Measurements from ENCODE around the gene MAST1. TPM values are rescaled to one million over a fixed set of nuclear protein-coding genes. Genes with fewer than 3 reads are reported as not detected.
A peak's percentile ranks its signal among the peaks of the same experiment; 100 is the strongest.

The MAST1 gene
- total RNA-seq, 1 experiment from 2014 or later, result 0.91 TPM

DNA sequence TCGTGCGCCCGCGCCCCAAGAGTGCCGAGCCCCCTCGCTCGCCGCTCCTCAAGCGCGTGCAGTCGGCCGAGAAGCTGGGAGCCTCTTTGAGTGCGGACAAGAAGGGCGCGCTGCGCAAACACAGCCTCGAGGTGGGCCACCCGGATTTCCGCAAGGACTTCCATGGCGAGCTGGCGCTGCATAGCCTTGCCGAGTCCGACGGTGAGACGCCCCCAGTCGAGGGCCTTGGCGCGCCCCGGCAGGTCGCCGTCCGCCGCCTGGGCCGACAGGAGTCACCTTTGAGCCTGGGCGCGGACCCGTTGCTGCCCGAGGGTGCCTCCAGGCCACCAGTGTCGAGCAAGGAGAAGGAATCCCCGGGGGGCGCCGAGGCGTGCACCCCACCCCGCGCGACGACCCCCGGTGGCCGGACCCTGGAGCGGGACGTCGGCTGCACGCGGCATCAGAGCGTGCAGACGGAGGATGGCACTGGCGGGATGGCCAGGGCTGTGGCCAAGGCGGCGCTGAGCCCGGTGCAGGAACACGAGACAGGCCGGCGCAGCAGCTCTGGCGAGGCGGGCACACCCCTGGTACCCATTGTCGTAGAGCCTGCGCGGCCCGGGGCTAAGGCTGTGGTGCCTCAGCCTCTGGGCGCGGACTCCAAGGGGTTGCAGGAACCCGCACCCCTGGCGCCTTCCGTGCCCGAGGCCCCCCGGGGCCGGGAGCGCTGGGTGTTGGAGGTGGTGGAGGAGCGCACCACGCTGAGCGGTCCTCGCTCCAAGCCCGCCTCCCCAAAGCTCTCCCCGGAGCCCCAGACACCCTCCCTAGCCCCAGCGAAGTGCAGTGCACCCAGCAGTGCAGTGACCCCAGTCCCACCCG, 35.8 kb downstream of the MAST1 start:
- H3K36me3 Mint-ChIP-seq (ENCODE audit: insufficient read depth, unreplicated experiment), result peaks cover 5% of the 10 kb centered on the region
- H3K9me3 Mint-ChIP-seq (ENCODE audit: unreplicated experiment), result peaks cover 19% of the 10 kb centered on the region
- H3K36me3 ChIP-seq (ENCODE audit: control insufficient read depth, insufficient read depth, low read length), result no peaks in the 10 kb centered on the region
- POLR2A ChIA-PET, result no interaction called here
- no peak overlapping the region for H3K27ac Mint-ChIP-seq (ENCODE audit: unreplicated experiment)
- TF ChIP-seq, protein P1, sequence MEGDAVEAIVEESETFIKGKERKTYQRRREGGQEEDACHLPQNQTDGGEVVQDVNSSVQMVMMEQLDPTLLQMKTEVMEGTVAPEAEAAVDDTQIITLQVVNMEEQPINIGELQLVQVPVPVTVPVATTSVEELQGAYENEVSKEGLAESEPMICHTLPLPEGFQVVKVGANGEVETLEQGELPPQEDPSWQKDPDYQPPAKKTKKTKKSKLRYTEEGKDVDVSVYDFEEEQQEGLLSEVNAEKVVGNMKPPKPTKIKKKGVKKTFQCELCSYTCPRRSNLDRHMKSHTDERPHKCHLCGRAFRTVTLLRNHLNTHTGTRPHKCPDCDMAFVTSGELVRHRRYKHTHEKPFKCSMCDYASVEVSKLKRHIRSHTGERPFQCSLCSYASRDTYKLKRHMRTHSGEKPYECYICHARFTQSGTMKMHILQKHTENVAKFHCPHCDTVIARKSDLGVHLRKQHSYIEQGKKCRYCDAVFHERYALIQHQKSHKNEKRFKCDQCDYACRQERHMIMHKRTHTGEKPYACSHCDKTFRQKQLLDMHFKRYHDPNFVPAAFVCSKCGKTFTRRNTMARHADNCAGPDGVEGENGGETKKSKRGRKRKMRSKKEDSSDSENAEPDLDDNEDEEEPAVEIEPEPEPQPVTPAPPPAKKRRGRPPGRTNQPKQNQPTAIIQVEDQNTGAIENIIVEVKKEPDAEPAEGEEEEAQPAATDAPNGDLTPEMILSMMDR (IDR thresholded peaks at IDR 0.05; ENCODE audit: insufficient read depth in 1 of 2, low read depth in 1 of 2, low read length in 1 of 2, severe bottlenecking in 1 of 2, unreplicated experiment in 1 of 2), result no peak
- no peaks in the 10 kb centered on the region for H3K27me3 Mint-ChIP-seq (ENCODE audit: insufficient read depth, unreplicated experiment)
- no peak for DNase-seq
- CTCF ChIA-PET, result interaction anchor here (1.1 kb wide), 1 partner anchor 11 kb away, joined by 3 read pairs; no protein-coding TSS in a partner anchor
- H3K4me3 Mint-ChIP-seq (ENCODE audit: unreplicated experiment), result peak overlapping the region; percentile 68
- no peaks in the 10 kb centered on the region for H3K9me3 ChIP-seq
- H3K4me1 Mint-ChIP-seq (ENCODE audit: low read depth, unreplicated experiment), result peaks cover 6% of the 10 kb centered on the region
- H3K4me3 ChIP-seq (ENCODE audit: low read depth, low read length), result no peak overlapping the region
- intact Hi-C loops (cut with micrococcal nuclease; ENCODE audit: unreplicated experiment), result no loop called here
- no TSS peak for BruUV-seq (replicated peaks)
- H3K4me1 ChIP-seq, result no peaks in the 10 kb centered on the region
- no peaks in the 10 kb centered on the region for H3K27me3 ChIP-seq (replicated peaks; ENCODE audit: control insufficient read depth, insufficient read depth, low read length)

- ChIA-PET POLR2A (no interaction called here), CTCF (no interaction called here)
- H3K4me1 Mint-ChIP-seq (ENCODE audit: low read depth, unreplicated experiment), result peaks cover 6% of the 10 kb centered on the region
- BruUV-seq (replicated peaks), result no TSS peak
- intact Hi-C loops (cut with micrococcal nuclease; ENCODE audit: unreplicated experiment), result no loop called here
- DNase-seq, result no peak
- TF ChIP-seq, protein P1 (IDR thresholded peaks at IDR 0.05; ENCODE audit: insufficient read depth in 1 of 2, low read depth in 1 of 2, low read length in 1 of 2, severe bottlenecking in 1 of 2, unreplicated experiment in 1 of 2), result no peak
- H3K27me3 Mint-ChIP-seq (ENCODE audit: insufficient read depth, unreplicated experiment), result no peaks in the 10 kb centered on the region
- H3K9me3 ChIP-seq, result no peaks in the 10 kb centered on the region
- no peak overlapping the region for H3K4me3 ChIP-seq (ENCODE audit: low read depth, low read length)
- H3K4me3 Mint-ChIP-seq (ENCODE audit: unreplicated experiment), result no peak overlapping the region
- H3K9me3 Mint-ChIP-seq (ENCODE audit: unreplicated experiment), result peaks cover 19% of the 10 kb centered on the region
- no peaks in the 10 kb centered on the region for H3K36me3 ChIP-seq (ENCODE audit: control insufficient read depth, insufficient read depth, low read length)
- no peaks in the 10 kb centered on the region for H3K4me1 ChIP-seq
- peaks cover 5% of the 10 kb centered on the region for H3K36me3 Mint-ChIP-seq (ENCODE audit: insufficient read depth, unreplicated experiment)
- no peaks in the 10 kb centered on the region for H3K27me3 ChIP-seq (replicated peaks; ENCODE audit: control insufficient read depth, insufficient read depth, low read length)
- no peak overlapping the region for H3K27ac Mint-ChIP-seq (ENCODE audit: unreplicated experiment)
Observed at GRCh38 chr19:12875086-12875485, 36.8 kb downstream of the MAST1 start.

- no peaks in the 10 kb centered on the region for H3K27me3 ChIP-seq (replicated peaks; ENCODE audit: control insufficient read depth, insufficient read depth, low read length)
- peaks cover 22% of the 10 kb centered on the region for H3K9me3 ChIP-seq
- H3K36me3 Mint-ChIP-seq (ENCODE audit: insufficient read depth, unreplicated experiment), result peaks cover 6% of the 10 kb centered on the region
- H3K4me1 ChIP-seq, result no peaks in the 10 kb centered on the region
- no peak for DNase-seq
- intact Hi-C loops (cut with micrococcal nuclease; ENCODE audit: unreplicated experiment), result no loop called here
- no peaks in the 10 kb centered on the region for H3K4me1 Mint-ChIP-seq (ENCODE audit: low read depth, unreplicated experiment)
- H3K27ac Mint-ChIP-seq (ENCODE audit: unreplicated experiment), result no peak overlapping the region
- BruUV-seq (replicated peaks), result no TSS peak
- ChIA-PET CTCF (no interaction called here), POLR2A (interaction anchor here (0.6 kb wide), 1 partner anchor 27 kb away, joined by 5 read pairs; no protein-coding TSS in a partner anchor)
- TF ChIP-seq, protein P1 (IDR thresholded peaks at IDR 0.05; ENCODE audit: insufficient read depth in 1 of 2, low read depth in 1 of 2, low read length in 1 of 2, severe bottlenecking in 1 of 2, unreplicated experiment in 1 of 2), result no peak
- no peaks in the 10 kb centered on the region for H3K27me3 Mint-ChIP-seq (ENCODE audit: insufficient read depth, unreplicated experiment)
- no peaks in the 10 kb centered on the region for H3K9me3 Mint-ChIP-seq (ENCODE audit: unreplicated experiment)
- H3K36me3 ChIP-seq (ENCODE audit: control insufficient read depth, insufficient read depth, low read length), result no peaks in the 10 kb centered on the region
- H3K4me3 ChIP-seq (ENCODE audit: low read depth, low read length), result no peak overlapping the region
- peak overlapping the region; percentile 54 for H3K4me3 Mint-ChIP-seq (ENCODE audit: unreplicated experiment)
Observed at GRCh38 chr19:12880551-12881171, 42.3 kb downstream of the MAST1 start.
